SK-N-MC (cell line): ENCODE data around the gene KIF1C.

Experiments used
- EZH2 ChIP-seq: fragments of 200-600 bp; sonication (generic); IDR thresholded peaks from one replicate; pipeline ENCODE4 v1.6.1; 2017; ENCODE audit warnings: antibody characterized with exemption
- POLR2AphosphoS5 ChIP-seq: IDR thresholded peaks from 2 replicates; pipeline ENCODE4 v1.6.1; 2012; ENCODE audit warnings: mild to moderate bottlenecking, low read depth, low read length, borderline replicate concordance

DNA sequence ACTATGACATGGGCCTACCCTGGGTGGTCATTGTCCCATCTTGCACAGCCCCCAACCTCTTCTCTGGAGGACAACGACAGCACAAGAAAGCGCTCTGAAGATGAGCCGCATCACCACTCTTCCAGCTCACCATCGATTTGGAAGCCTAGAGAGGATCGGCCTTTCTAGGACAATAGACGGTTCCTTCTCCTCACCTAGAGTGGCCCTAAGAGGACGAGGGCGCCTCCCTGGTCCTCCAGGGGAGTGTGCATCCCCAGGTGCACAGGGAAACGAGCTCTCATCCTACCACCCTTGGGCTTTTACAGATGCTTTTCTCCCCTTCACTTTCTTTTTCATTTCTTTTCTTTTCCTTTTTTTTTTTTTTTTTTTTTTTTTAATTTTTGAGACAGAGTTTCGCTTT lies 57.8 kb downstream of the KIF1C start:
- no peak for TF ChIP-seq EZH2
- no peak for TF ChIP-seq POLR2AphosphoS5
